GM21576 (cell line): ENCODE data around the gene SLC4A8.

Experiments used
- ATAC-seq: cut with Tn5 transposase; IDR thresholded peaks from one replicate; pipeline ENCODE4 v1.9.1; 2021; ENCODE audit warnings: mild to moderate bottlenecking, moderate library complexity; ENCODE audit not compliant: unreplicated experiment

SLC4A8 gene

DNA sequence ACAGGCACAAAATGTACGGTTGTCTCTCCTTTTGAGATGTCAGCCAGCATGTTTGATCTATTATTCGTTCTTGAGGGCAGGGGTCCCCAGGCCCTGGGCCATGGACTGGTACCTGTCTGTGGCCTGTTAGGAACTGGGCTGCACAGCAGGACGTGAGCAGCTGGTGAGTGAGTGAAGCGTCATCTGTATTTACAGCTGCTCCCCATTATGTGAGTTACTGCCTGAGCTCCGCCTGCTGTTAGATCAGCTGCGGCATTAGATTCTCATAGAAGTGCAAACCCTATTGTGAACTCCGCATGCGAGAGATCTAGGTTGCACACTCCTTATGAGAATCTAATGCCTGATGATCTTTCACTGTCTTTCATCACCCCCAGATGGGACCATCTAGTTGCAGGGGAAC is 125.0 kb downstream of the SLC4A8 start:
- ATAC-seq = no peak
